Erythroblast (primary cell): ENCODE measurements around the gene COG1.

Experiments used
- DNase-seq, 2 experiments: peaks; one replicate each; lab custom pipeline; 2025; lab: John Stamatoyannopoulos, UW
- GATA1 ChIP-seq: IDR thresholded peaks from 2 replicates; pipeline ENCODE4 v1.6.1; 2011; ENCODE audit warnings: low read depth, mild to moderate bottlenecking, control low read depth, low read length, moderate library complexity
- POLR2A ChIP-seq: IDR thresholded peaks from 2 replicates; pipeline ENCODE4 v1.6.1; 2011; ENCODE audit warnings: mild to moderate bottlenecking, low read length

COG1 gene

GRCh38 chr17:73157521-73157890 is 35.3 kb upstream of the COG1 start:
- TF ChIP-seq POLR2A (no peak), GATA1 (no peak)
- peak; percentile 19 to 32 for DNase-seq

GRCh38 chr17:73158133-73158532 is 34.7 kb upstream of the COG1 start:
- TF ChIP-seq POLR2A = no peak
- no peak for TF ChIP-seq GATA1
- DNase-seq = no peak

GRCh38 chr17:73160980-73161630 is 31.8 kb upstream of the COG1 start:
- no peak for DNase-seq
- no peak for TF ChIP-seq POLR2A
- TF ChIP-seq GATA1 = no peak

- TF ChIP-seq GATA1 (no peak), POLR2A (no peak)
- no peak for DNase-seq
Measured at GRCh38 chr17:73163043-73163442, 29.8 kb upstream of the COG1 start.

GRCh38 chr17:73165616-73166404 is 27.0 kb upstream of the COG1 start:
- TF ChIP-seq POLR2A (no peak), GATA1 (no peak)
- DNase-seq = no peak

- TF ChIP-seq POLR2A (no peak), GATA1 (no peak)
- peak; percentile 29 to 34 for DNase-seq
Measured at GRCh38 chr17:73166731-73167581, 25.9 kb upstream of the COG1 start.

GRCh38 chr17:73168667-73169066 is 24.2 kb upstream of the COG1 start:
- no peak for DNase-seq
- TF ChIP-seq GATA1 = no peak
- no peak for TF ChIP-seq POLR2A

GRCh38 chr17:73170324-73170723 is 22.5 kb upstream of the COG1 start:
- TF ChIP-seq GATA1 (no peak), POLR2A (no peak)

GRCh38 chr17:73172252-73172651 is 20.6 kb upstream of the COG1 start:
- no peak for TF ChIP-seq GATA1
- TF ChIP-seq POLR2A = no peak
- no peak for DNase-seq

More at GRCh38 chr17:73170324-73170723, 22.5 kb upstream of the COG1 start:
- no peak for DNase-seq

GRCh38 chr17:73174126-73174525 is 18.7 kb upstream of the COG1 start:
- TF ChIP-seq POLR2A = no peak
- no peak for TF ChIP-seq GATA1
- no peak for DNase-seq

GRCh38 chr17:73175962-73176565 is 16.8 kb upstream of the COG1 start:
- DNase-seq = peak; percentile 14 to 60
- no peak for TF ChIP-seq POLR2A
- no peak for TF ChIP-seq GATA1

- DNase-seq = no peak
- TF ChIP-seq GATA1 (no peak), POLR2A (no peak)
Measured at GRCh38 chr17:73179387-73179786, 13.5 kb upstream of the COG1 start.

GRCh38 chr17:73179878-73180277 is 13.0 kb upstream of the COG1 start:
- no peak for DNase-seq
- no peak for TF ChIP-seq POLR2A
- no peak for TF ChIP-seq GATA1
